Measurements from ENCODE around the gene EFHD1. TPM values are rescaled to one million over a fixed set of nuclear protein-coding genes. Genes with fewer than 3 reads are reported as not detected.

Gene EFHD1
- 0.19 and 0.52 TPM in 2 replicates for total RNA-seq (2014; rRNA removed)
- 0.78 TPM for polyA plus RNA-seq (2012)

GRCh38 chr2:232633413-232634205 lies at the start of gene EFHD1:
EFHD1 (plus strand) TSS chr2:232633604; CDS start chr2:232633705, 101 bp downstream.
- DNase-seq (ENCODE audit: low read depth): no peak

GRCh38 chr2:232584238-232584637 lies 49.2 kb upstream of the EFHD1 start:
- no peak for DNase-seq (ENCODE audit: low read depth)

DNA sequence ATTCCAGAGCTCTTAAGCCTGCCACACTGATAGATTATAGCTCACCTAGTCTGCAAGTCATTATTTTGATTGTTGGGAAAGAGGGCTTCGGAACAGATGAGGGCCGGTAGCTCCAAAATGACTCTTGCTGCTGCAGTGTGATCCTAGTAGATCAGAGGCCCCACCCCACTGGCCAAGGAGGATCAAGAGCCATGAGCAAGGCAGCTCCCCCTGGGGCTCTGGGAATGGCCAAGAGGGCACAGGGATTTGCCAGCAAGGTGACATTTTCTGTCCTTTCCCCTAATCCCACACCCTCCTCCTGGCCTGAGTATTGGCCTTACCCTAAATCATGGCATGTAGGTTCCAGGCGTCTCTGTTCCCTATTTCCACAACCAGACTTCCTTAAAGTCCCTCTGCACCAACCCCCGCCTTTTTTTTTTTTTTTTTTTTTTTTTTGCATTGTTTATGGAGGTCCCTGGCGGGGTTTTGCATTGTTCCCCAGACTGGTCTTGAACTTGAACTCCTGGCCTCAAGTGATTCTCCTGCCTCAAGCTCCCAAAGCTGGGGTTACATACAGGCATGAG lies 46.4 kb upstream of the EFHD1 start:
- no peak for DNase-seq (ENCODE audit: low read depth)

DNA sequence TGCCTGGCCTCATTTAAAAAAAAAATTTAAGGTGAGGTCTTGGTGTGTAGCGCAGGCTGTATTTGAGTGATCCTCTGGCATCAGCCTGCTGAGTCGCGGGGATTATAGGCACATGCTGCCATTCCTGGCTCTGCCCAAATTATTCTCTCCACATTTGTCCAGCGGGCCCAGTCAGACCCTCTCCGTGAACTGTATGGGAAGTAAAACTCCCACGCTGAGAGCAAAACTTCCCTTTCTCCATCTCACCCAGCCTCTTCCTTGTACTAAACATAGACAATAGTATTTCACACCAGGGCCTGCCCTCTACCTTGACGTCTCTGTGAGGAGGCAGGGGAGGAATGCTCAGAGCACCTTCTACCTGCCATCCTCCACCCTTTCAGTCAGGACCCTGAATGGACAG lies 45.9 kb upstream of the EFHD1 start:
- no peak for DNase-seq (ENCODE audit: low read depth)

GRCh38 chr2:232588031-232588430 lies 45.4 kb upstream of the EFHD1 start:
- no peak for DNase-seq (ENCODE audit: low read depth)

- DNase-seq (ENCODE audit: low read depth): peak; percentile 78
Measured at GRCh38 chr2:232588680-232589585, 44.5 kb upstream of the EFHD1 start.

DNA sequence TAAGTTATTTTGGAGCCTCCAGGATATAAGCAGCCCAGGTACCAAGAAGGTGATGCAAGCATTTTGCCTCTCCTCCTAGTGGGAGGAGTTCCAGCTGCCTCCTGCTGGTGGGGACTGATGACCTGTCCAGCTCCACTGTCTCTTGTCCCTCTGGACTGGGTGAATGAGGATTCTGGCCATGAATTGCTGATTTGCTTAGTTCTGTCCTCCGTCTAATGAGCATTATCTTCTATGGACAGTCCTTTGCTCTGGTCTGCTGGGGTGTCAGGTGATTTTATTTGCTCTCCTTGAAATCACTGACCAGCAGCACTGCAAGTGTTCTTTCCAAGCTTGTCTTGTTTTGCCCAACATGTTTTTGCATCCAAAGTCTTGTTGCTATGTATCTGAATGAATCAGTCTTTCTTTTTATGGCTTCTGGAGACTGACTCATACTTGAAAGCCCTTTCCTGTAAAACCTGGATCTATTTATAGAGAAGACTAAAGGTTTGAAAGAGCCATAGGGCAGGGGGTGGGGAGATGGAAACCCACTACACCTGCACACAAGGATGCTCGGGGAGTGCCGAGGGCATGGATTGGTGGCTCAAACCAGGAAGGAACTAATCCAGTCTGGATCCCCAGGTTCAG lies 40.5 kb upstream of the EFHD1 start:
- DNase-seq (ENCODE audit: low read depth): peak; percentile 78

DNA sequence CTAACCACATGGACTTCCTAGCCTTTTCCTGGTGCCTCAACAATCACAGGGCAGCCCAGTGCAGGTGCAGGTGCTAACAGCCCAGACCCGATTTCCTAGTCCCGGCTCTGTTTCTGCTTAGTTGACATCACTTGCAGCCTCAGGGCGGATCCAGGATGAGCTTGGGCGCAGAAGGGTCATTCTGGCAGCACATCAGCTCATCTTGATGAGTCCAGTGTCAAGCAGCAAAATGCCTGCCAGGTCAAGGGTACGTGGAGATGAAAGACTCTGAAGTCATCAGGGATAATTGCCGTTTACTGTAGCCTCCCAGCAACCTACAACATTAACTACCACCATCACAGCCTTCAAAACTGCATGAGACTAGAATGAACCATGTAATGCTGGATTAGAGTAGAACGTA lies 39.4 kb upstream of the EFHD1 start:
- DNase-seq (ENCODE audit: low read depth): no peak

- DNase-seq (ENCODE audit: low read depth): no peak
Measured at GRCh38 chr2:232597362-232598079, 35.9 kb upstream of the EFHD1 start.

- no peak for DNase-seq (ENCODE audit: low read depth)
Measured at GRCh38 chr2:232598293-232598692, 35.1 kb upstream of the EFHD1 start.

- no peak for DNase-seq (ENCODE audit: low read depth)
Measured at GRCh38 chr2:232600053-232600773, 33.2 kb upstream of the EFHD1 start.

DNA sequence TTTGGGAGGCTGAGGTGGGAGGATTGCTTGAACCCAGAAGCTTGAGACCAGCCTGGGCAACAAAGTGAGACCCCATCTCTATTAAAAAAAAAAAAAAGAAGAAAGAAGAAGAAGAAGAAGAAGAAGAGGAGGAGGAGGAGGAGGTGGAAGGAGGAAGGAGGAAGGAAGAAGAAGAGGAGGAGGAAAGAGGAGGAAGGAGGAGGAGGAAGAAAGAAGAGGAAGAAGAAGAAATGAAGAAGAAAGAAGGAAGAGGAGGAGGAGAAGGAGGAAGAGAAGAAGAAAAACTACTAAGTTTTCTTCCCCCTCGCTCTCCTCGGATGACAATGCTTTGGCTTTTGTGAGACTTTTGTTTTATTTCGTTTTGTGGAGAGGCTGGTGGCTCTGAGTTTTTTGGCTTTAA lies 30.1 kb upstream of the EFHD1 start:
- no peak for DNase-seq (ENCODE audit: low read depth)

GRCh38 chr2:232604535-232604934 lies 28.9 kb upstream of the EFHD1 start:
- DNase-seq (ENCODE audit: low read depth): no peak

GRCh38 chr2:232607011-232607410 lies 26.4 kb upstream of the EFHD1 start:
- no peak for DNase-seq (ENCODE audit: low read depth)

- DNase-seq (ENCODE audit: low read depth): no peak
Measured at GRCh38 chr2:232609607-232610006, 23.8 kb upstream of the EFHD1 start.

GRCh38 chr2:232610081-232610480 lies 23.3 kb upstream of the EFHD1 start:
- DNase-seq (ENCODE audit: low read depth): no peak

- no peak for DNase-seq (ENCODE audit: low read depth)
Measured at GRCh38 chr2:232611061-232611460, 22.3 kb upstream of the EFHD1 start.

- peak; percentile 79 for DNase-seq (ENCODE audit: low read depth)
Measured at GRCh38 chr2:232611559-232612218, 21.7 kb upstream of the EFHD1 start.

DNA sequence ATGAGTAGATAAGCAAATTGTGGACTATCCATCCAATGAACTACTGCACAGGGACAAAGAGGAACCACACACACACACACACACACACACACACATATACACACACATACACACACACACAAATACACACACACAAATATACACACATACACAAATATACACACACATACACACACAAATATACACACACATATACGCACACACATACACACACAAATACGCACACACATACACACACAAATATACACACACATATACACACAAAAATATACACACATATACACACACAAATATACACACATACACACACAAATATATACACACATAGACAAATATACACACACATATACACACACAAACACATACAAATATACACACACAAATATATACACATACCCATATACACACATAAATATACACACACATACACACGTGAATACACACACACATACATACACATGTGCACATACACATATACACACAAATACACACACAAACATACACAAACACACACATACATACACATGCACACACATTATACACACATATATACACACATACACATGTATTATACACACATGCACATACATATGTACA lies 19.8 kb upstream of the EFHD1 start:
- DNase-seq (ENCODE audit: low read depth): no peak

Measured in LHCN-M2 (cell line).